T-helper 22 cell (primary cell): ENCODE data around the gene CALML5.

Experiments used
- DNase-seq: peaks from one replicate; pipeline ENCODE4 v3.0.0-alpha.2; 2020; ENCODE audit warnings: low read depth

CALML5 gene

GRCh38 chr10:5461914-5462840 lies 37.2 kb downstream of the CALML5 start:
- DNase-seq: no peak

GRCh38 chr10:5461203-5461588 lies 38.2 kb downstream of the CALML5 start:
- DNase-seq: no peak

GRCh38 chr10:5460468-5461202 lies 38.7 kb downstream of the CALML5 start:
- no peak for DNase-seq

GRCh38 chr10:5458949-5459747 lies 40.2 kb downstream of the CALML5 start:
- no peak for DNase-seq

- DNase-seq: no peak
Observed at GRCh38 chr10:5458425-5458824, 40.9 kb downstream of the CALML5 start.

GRCh38 chr10:5457741-5458140 lies 41.6 kb downstream of the CALML5 start:
- no peak for DNase-seq

- no peak for DNase-seq
Observed at GRCh38 chr10:5456563-5456962, 42.8 kb downstream of the CALML5 start.

GRCh38 chr10:5453749-5454489 lies 45.5 kb downstream of the CALML5 start:
- no peak for DNase-seq

GRCh38 chr10:5450605-5451384 lies 48.6 kb downstream of the CALML5 start:
- no peak for DNase-seq

- DNase-seq: no peak
Observed at GRCh38 chr10:5449823-5450222, 49.5 kb downstream of the CALML5 start.

GRCh38 chr10:5449227-5449626 lies 50.1 kb downstream of the CALML5 start:
- no peak for DNase-seq
